HG03103 (cell line): ENCODE results near the gene COL6A3.
"Not testable (repeated sequence)": the region's sequence is repeated elsewhere in the genome, so short reads cannot be mapped to it uniquely, and the experiment has no call there.

Experiments
- ATAC-seq: cut with Tn5 transposase; IDR thresholded peaks from one replicate; pipeline ENCODE4 v1.9.1; 2021; ENCODE audit warnings: low read depth; ENCODE audit not compliant: unreplicated experiment

COL6A3 gene

DNA sequence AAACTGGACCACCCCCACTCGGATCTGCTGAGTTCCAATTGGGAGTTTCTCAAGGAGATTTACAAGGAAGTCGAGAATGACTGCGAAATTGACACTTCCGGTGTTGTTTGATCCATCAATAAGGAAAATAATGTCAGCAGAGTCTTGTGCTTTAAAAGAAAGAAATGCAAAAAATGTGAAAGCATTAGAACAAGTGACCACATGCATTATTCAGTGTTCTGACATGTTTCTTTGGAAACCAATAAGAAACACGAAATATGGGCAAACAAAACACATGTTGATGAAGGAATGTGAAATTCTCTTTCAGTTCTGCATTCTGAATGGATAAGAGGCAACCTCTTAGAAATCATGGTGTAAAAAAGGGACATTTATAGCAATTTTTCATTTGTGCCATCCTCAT lies 25.9 kb downstream of the COL6A3 start:
- no peak for ATAC-seq

DNA sequence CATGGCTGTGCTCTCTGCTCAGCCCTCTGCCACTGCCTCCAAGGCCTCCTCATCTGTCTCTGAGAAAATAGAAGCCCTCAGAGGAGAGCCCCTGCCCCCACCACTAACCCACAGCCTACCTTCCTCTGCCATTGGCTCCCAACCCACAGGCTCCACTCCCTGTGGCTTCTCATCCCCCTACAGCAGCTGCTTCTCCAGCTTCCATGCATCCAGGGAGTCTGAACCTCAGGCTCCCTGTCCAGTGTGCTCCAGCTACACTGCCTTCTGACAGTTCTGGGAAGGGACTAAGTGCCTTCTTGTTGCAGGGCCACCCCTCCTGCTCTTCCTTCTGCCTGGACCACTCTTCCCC lies 29.3 kb downstream of the COL6A3 start:
- ATAC-seq, result no peak

DNA sequence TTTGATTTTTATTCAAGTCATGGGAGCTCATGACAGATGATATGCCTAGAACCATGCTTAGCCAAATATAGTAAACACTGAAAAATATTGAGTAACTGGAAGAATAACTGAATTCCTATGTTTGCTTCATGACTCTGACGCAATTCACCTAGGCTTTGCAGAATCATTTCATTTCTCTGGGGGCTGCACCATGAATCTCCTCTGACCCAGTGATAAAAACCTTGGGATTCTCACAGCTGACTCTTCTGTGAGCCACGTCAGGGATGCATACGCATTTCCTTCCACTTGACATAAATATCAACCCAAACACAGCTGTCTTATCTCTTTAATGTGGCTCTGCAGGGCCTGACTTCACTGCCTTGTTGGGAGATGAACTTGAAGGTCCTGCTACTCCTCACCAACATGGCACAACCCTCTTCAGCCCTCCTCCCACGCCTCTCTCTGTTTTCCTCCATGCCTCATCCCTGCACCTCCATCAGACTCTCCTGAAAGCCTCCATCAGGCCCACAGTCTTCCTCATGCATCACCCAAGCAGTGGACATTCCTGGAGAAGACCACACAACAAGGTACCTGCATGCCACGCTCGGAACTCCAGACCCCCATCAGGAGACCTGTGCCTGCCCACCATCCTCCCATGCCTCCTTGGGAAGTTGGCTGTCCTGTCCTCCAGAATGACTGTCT lies 29.8 kb downstream of the COL6A3 start:
- no peak for ATAC-seq

DNA sequence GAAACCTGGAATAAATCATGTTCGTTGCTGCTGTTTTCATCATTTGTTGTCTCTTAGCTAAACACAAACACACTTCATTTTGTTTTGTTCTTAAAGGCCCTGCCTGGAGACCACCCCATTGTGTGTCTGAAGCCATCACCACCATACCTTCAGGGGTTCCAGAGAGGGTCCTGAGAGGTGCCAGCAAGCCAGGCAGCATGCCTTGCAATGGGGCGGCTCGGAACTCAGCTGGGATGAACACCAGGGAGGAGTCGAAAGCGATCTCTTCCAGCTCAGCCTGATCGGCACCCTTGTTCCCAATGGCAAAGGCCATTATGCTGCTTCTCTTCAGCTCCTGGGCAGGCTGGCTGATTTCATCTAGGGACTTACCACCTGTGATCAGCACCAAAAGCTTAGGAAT lies 33.2 kb downstream of the COL6A3 start:
- ATAC-seq, result no peak

DNA sequence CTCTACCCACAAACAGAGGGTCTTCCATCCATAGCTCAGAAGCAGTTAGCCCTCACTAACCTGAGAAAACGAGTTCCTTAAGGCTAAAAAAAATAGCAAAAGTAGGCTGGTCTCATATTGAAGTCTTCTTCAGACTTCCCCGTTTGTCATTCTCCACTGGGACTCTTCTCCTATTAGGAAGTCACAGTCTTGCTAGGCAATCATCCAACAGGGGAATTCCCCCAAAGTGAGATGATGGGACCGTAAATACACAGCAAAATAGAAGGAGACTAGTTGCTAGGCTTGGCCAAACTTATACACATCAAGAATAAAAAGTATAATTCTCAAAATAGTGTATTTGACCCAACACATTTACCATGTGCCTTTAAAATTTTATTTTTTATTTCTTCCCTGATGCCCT lies 34.3 kb downstream of the COL6A3 start:
- ATAC-seq, result no peak

DNA sequence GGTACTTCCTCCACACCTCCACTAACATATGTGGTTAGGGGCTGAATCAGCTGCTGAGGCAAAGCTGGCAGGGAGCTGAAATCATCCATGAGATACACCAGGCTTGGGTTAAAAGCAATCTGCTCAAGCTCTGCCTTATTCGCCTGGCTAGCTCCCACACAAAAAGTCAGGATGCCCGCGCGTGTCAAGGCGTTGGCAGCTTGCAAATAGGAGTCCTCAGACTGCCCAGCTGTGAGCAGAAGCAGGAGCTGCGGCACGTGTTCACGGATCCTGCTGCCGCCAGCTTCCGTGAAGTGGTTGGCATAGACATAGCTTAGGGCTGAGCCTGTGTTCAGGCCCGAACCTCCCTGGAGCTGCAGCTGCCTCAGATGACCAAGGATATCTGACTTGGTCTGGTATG lies 35.3 kb downstream of the COL6A3 start:
- ATAC-seq, result no peak

DNA sequence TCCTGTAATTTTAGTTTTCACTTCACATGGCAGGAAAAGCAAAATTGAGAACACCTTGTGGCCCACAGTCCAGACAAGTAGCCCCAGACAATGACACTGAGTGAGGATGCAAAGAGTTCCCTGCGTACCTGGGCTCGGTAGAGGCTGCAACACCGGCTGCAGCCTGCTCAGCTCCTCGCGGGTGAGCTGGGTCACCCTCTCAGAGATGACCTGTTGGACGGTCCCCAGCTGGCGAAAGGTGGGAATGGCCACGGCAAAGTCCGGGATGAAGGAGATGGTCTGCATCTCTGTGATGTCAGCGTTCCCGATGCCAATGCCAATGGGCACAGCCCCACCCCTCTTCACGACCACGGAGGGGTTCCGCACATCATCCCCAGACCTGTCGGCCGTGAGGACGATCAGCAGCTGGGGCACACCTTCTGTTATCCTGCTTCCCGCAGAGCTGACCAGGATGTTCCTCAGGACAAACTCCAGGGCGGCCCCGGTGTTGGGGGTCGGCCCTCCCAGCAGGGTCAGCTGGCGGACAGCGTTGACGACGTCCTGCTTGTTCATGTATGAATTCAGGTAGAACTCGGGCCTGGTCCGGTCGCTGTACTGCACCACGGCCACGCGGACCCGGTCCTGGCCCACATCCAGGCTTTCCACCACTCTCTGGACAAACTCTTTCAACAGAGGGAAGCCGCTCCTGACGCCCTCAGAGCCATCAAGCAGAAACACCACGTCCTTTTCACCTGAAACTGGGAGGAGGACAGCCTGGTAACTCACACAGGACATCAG lies 39.5 kb downstream of the COL6A3 start:
- ATAC-seq, result no peak

DNA sequence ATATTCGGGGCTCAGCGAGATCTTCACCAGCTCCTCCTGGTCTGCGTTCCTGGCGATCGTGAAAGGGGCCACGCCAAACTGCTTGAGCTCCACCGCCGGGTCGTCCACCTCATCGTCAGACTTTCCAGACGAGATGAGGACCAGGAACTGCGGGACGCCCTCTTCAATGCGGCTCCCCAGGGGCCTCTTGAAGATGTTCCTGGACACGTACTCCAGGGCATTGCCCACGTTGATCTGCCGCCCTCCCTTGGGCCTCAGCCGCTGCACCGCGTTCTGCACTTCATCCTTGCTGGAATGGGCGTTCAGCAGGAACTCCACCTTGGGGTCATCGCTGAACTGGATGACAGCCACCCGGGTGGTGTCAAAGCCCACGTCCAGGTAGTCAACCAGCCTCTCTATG lies 42.1 kb downstream of the COL6A3 start:
- ATAC-seq, result no peak

DNA sequence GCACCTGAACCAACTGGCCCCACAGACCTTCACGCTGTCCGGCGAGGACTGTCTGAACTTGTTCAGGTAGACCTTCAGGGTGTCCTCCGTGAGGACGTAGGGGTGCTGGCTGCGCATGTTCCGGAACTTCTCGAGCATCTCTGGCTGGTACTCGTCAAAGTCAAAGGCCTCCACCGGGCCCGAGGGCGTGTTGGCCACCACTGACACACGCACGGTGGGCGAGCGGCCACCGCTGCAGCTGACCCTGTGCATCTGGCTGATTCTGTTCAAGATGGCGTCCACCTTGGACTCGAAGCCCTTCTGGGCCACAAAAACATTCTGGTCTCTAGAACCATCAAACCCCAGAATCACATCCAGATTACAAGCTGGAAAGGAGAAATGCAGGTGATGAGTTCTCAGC lies 48.3 kb downstream of the COL6A3 start:
- ATAC-seq, result no peak

DNA sequence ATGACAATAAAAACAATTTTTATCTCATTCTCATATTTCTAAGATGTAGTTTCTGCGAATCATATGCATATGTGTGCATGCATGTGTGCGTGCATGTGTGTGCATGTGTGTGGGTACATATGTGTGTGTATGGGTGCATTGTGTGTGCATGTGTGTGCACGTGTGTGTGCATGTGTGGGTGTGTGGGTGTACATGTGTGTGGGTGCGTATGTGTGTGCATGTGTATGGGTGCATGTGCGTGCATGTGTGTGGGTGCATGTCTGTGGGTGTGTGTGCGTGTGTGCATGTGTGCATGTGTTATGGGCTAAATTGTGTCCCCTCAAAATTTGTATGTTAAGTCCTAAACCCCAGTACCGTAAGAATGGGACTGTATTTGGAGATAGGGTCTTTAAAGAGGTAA lies 49.3 kb downstream of the COL6A3 start:
- no peak for ATAC-seq

DNA sequence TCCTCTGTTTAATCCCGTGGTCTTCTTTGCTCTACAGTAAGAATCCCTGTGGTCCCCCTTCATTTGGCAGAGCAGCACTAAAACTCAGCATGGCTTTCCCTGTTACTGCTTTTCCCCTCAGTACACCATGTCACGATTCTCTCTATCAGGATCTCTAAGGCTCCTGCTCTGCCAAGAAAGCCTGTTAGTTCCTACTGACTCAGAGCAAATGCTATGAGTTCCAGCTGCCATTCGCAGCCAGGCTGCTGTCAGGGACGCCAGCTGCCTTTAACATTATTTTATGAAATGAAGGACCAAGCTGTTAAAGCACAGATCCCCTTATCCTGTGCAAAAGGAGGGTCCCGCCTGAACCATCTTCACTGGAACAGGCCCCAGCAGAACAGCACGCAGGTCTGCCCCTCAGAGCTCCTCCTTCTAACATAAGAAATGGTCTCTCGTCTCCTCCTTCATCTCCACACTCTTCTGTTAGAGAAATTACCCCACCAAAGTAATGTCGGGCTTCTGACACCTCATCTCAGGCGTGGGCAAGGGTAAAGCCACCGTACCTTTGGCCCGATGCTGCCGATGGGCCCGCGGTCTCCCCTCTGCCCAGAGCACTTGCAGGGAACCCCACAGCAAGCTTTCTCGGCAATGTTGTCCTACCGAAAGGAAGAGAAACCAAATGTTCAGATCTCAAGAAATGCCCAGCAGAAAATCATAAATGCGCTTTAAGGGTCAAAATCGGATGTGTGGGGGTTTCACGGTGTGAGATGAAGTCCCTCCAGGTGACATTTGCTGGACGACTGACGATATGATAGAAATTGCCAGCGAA lies 52.6 kb downstream of the COL6A3 start:
- ATAC-seq, result no peak

DNA sequence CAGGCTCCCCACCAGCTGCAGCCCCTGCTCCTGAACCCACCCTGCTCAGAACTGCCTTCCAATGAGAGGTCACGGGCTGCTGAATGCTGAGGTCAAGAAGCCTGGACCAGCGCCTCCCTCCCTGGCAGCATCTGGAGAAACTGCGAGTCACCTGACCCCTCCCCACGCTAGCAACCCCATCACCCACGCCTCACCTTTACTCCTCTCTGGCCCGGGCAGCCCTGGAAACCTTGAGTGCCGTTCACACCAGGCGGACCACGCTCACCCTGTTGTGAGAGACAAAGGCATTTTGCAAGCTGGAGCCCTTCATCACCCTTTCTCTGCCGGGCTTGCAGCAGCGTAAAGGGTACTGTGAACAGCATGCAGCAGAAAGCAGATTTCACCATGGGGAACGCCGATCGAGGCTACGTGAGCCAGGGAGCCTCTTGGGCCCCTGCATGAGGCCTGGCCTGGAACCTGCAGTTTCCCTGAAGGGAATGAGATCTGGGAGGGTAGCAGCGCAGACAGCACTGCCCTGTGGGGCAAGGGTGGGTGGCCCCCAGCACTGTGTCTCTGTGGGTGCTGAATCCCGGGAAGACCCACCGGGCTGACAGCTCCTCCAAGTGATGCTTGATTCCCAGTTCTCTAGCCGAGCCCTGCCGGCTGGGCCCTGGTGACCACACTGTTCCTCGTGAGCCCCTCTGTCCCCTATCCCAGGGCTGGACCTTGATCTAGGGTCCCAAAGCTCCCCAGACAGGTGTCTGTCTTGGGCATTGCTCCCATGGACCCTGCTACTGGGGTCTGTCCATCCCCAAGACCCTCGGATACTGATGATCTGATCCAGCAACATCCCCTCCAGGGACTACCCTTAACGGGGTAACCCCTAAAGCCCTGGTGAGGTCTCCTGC lies 53.8 kb downstream of the COL6A3 start:
- ATAC-seq, result no peak

DNA sequence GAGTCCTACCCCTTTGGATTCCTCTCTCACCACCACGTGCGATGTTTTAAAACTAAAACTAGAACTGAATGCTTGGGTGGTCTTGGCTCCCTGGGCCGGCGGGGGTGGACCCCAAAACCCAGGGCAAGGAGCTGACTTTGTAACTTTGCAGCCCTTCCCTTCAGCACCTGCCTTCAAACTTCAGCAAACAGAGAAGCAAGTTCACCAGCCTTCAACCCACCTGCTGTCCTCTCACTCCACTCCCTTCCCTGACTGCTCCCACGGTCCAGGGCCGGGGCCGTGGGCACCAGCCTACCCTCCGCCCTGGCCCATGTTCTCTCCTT lies 54.5 kb downstream of the COL6A3 start:
- ATAC-seq, result no peak

DNA sequence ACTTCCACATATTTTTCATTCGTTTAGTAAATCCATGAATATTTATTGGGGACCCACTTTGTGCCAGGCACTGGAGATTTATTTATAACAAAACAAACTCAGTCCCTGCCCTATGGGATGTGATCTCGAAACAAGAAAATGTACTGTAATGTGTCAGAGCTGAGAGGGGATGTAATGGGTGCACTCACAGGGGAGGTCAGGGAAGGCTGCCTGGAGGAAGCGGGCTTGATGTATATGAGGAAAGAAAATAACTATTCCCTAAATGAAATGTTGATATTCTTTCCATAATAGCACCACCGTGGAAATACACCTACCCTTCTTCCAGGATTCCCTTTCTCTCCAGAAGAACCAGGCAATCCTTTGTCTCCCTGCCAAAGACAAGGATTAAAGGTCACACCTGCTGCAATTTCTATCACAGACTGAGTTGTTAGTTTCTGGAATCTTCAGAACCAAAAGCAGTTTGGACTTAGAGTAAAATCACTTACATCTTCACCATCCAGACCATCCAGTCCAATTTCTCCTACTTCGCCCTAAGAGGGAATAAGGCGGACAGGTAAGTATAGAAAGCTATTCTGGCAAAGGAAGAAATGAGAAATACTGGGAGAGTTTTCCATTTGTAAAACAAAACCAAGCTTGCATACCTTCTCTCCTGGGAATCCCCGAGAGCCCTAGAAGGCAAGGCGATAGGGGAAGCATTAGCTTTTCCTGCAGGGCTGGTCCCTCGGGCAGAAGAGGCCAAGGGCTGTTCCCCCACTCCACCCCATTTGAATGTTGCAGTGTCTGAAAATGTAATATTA lies 55.0 kb downstream of the COL6A3 start:
- no peak for ATAC-seq

DNA sequence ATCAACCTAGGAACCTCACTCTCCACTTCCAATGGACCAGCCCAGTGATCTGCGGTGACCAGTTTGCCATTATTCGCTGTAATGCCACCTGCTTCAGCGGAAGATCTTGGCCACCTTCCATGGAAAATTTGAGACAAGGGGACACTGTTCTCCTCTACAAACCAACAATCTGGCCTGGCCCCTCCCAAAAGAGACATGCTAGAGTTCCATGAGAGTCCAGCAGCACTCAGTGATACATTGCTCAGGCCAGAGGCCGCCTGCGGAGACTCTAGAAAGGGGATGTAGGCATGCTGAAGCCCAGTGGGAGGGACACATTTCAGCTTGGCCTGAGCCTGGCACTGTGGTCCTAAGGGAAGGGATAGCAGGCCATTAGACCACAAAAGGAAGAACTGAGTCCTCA lies 58.3 kb downstream of the COL6A3 start:
- no peak for ATAC-seq

DNA sequence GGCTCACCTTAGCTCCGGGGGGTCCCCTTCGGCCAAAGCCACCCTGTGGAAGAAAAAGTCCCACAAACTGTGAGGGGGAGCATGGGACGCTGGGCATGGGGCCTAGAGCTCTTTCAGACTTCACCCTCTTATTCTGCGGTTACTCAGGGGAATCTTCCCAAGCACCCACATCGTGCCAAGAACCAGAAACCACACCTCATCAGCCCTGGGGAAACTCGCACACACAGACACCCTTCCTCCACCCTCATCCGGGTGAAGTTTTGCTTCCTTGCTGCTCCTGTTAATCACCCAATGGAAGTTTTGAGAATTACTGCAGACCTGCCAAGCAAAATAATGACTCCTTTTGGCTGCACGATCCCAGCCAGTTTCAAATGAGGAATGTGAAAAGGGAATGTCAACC lies 59.1 kb downstream of the COL6A3 start:
- no peak for ATAC-seq

DNA sequence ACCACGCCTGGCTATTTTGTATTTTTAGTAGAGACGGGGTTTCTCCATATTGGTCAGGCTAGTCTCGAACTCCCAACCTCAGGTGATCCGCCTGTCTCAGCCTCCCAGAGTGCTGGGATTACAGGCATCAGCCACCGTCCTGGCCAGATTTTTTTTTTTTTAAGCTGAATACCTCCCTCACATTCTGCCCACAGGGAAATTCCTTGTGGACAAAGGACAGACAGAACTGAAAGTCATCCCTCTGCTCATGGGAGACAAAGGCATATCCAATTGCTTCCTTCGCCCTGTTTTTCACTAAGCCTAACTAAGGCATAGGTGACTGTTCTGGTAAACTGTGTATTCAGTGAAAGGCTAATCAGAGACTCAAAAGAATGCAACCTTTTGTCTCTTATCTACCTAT lies 59.8 kb downstream of the COL6A3 start:
- ATAC-seq, result not testable (repeated sequence)

DNA sequence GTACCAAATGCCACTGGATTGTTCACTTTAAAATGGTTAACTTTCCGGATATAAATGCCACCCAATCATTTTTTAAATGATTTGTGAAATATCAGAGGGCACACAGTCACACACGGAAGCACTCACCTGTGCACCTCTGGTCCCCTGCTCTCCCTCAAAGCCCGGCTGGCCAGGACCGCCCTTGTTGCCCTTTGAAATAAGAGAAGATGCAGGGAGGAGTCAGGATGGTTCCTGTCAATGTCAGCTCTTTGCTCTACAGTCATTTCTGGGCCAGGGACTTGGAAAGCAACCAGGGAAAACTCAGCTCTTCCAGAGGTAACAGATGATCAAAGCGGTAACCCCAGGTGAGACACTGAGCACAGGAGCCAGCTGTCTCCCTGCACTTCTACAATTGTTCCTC lies 60.7 kb downstream of the COL6A3 start:
- no peak for ATAC-seq

DNA sequence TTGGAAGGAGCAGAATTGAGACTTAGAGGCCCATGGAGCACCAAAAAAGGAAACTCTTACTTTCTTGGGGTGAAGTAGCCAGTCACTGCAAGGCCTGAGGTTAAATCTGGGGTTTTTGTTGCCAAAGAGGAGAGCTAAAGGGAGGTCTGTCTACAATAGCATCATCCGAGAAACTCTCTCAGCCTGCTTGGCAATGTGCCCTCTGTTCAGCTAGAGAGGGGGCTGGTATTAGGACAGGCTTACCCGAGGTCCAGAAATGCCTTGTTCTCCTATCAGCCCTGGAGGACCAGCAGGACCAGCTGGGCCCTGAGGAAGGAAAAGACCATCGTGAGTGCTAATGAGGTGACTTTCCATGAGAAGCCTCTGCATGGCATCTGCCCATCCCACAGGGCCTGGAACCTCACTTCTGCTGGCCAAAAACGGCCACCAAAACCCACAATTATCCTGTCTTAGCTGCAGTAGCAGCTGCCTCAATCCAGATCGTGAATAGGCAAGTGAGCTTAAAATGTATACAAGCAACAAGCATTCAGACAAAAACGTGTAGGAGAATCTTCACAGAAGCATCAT lies 61.6 kb downstream of the COL6A3 start:
- no peak for ATAC-seq

DNA sequence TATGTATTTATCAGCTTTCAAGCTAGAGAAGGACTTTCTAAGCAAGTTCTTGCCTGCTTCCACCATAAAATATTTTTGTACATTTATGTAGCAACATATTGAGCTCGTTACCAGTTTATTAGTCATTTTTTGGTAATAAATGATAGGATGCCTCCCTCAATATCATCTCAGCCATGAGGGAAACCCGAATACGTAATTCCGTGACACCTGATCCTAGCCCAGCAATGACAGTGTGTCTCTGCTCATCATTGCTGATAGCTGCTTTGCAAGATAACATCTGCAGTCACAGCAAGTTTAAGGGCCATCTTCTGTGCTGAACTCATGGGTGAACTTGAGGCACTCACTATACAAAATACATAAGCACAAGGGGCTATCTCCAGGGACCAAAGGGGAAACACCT lies 62.2 kb downstream of the COL6A3 start:
- ATAC-seq, result no peak
